HUES48 (cell line): ENCODE results near the gene ANKS1A.

Experiments used
- H3K27ac ChIP-seq: one replicate; pipeline ENCODE4 v1.7.0; 2013; ENCODE audit warnings: low read depth, low read length, inconsistent platforms
- H3K27me3 ChIP-seq: 2 replicates; pipeline ENCODE4 v1.6.1; 2013; ENCODE audit warnings: mild to moderate bottlenecking, low read length; ENCODE audit not compliant: control insufficient read depth, insufficient read depth
- H3K36me3 ChIP-seq: 2 replicates; pipeline ENCODE4 v1.6.1; 2013; ENCODE audit warnings: low read length; ENCODE audit not compliant: control insufficient read depth, insufficient read depth
- H3K4me1 ChIP-seq: 2 replicates; pipeline ENCODE4 v1.6.1; 2013; ENCODE audit warnings: mild to moderate bottlenecking, low read length; ENCODE audit not compliant: control insufficient read depth, insufficient read depth
- H3K4me3 ChIP-seq: 2 replicates; pipeline ENCODE4 v1.5.1; 2013; ENCODE audit warnings: mild to moderate bottlenecking, low read depth, low read length
- H3K9ac ChIP-seq: 2 replicates; pipeline ENCODE4 v1.6.1; 2013; ENCODE audit warnings: mild to moderate bottlenecking, low read depth, low read length, moderate library complexity
- H3K9me3 ChIP-seq: 2 replicates; pipeline ENCODE4 v1.6.1; 2013; ENCODE audit warnings: low read length; ENCODE audit not compliant: control insufficient read depth, insufficient read depth

ANKS1A gene

GRCh38 chr6:35064757-35065440, 175.8 kb downstream of the ANKS1A start:
- Histone ChIP-seq H3K9ac (no peak overlapping the region), H3K36me3 (peaks cover 32% of the 10 kb centered on the region), H3K4me3 (no peak overlapping the region), H3K27ac (no peak overlapping the region), H3K27me3 (no peaks in the 10 kb centered on the region), H3K4me1 (peaks cover 9% of the 10 kb centered on the region), H3K9me3 (no peaks in the 10 kb centered on the region)

GRCh38 chr6:35065441-35065800, 176.4 kb downstream of the ANKS1A start:
- Histone ChIP-seq H3K4me3 (no peak overlapping the region), H3K27ac (no peak overlapping the region), H3K9ac (no peak overlapping the region), H3K9me3 (no peaks in the 10 kb centered on the region), H3K36me3 (peaks cover 27% of the 10 kb centered on the region), H3K27me3 (no peaks in the 10 kb centered on the region), H3K4me1 (peaks cover 12% of the 10 kb centered on the region)

GRCh38 chr6:35065870-35066269, 176.8 kb downstream of the ANKS1A start:
- peaks cover 23% of the 10 kb centered on the region; the same call in 1 of the 2 replicates for H3K36me3 ChIP-seq
- H3K9me3 ChIP-seq, result no peaks in the 10 kb centered on the region
- H3K27ac ChIP-seq, result no peak overlapping the region
- H3K4me3 ChIP-seq, result no peak overlapping the region
- no peak overlapping the region for H3K9ac ChIP-seq
- peaks cover 16% of the 10 kb centered on the region for H3K4me1 ChIP-seq
- H3K27me3 ChIP-seq, result no peaks in the 10 kb centered on the region

- Histone ChIP-seq H3K4me3 (no peak overlapping the region), H3K4me1 (peaks cover 28% of the 10 kb centered on the region), H3K27ac (no peak overlapping the region), H3K36me3 (peaks cover 18% of the 10 kb centered on the region; the same call in 1 of the 2 replicates), H3K9me3 (no peaks in the 10 kb centered on the region), H3K9ac (no peak overlapping the region), H3K27me3 (no peaks in the 10 kb centered on the region)
These were observed 178.2 kb downstream of the ANKS1A start for GRCh38 chr6:35067234-35067633.

GRCh38 chr6:35068206-35068605, 179.2 kb downstream of the ANKS1A start:
- Histone ChIP-seq H3K9me3 (no peaks in the 10 kb centered on the region), H3K27me3 (no peaks in the 10 kb centered on the region), H3K4me1 (peaks cover 28% of the 10 kb centered on the region), H3K9ac (no peak overlapping the region), H3K4me3 (no peak overlapping the region), H3K36me3 (peaks cover 14% of the 10 kb centered on the region; the same call in 1 of the 2 replicates), H3K27ac (peak overlapping the region; percentile 47)

- Histone ChIP-seq H3K36me3 (peaks cover 14% of the 10 kb centered on the region; the same call in 1 of the 2 replicates), H3K4me3 (no peak overlapping the region), H3K27ac (peak overlapping the region; percentile 47), H3K4me1 (peaks cover 28% of the 10 kb centered on the region), H3K27me3 (no peaks in the 10 kb centered on the region), H3K9me3 (no peaks in the 10 kb centered on the region), H3K9ac (no peak overlapping the region)
These were observed 179.6 kb downstream of the ANKS1A start for GRCh38 chr6:35068644-35069043.

- H3K9me3 ChIP-seq, result no peaks in the 10 kb centered on the region
- 0 out of 2 replicates have a peak, but pooled peaks cover 14% of the 10 kb centered on the region for H3K36me3 ChIP-seq
- H3K27me3 ChIP-seq, result no peaks in the 10 kb centered on the region
- peaks cover 28% of the 10 kb centered on the region for H3K4me1 ChIP-seq
- no peak overlapping the region for H3K27ac ChIP-seq
- no peak overlapping the region for H3K9ac ChIP-seq
- H3K4me3 ChIP-seq, result no peak overlapping the region
These were observed 180.2 kb downstream of the ANKS1A start for GRCh38 chr6:35069262-35069661.

- no peak overlapping the region for H3K27ac ChIP-seq
- H3K27me3 ChIP-seq, result no peaks in the 10 kb centered on the region
- H3K9ac ChIP-seq, result no peak overlapping the region
- H3K36me3 ChIP-seq, result 0 out of 2 replicates have a peak, but pooled peaks cover 11% of the 10 kb centered on the region
- peaks cover 28% of the 10 kb centered on the region for H3K4me1 ChIP-seq
- no peaks in the 10 kb centered on the region for H3K9me3 ChIP-seq
- no peak overlapping the region for H3K4me3 ChIP-seq
These were observed 181.1 kb downstream of the ANKS1A start for GRCh38 chr6:35070111-35070510.

GRCh38 chr6:35071347-35071994, 182.4 kb downstream of the ANKS1A start:
- H3K27me3 ChIP-seq, result no peaks in the 10 kb centered on the region
- H3K9me3 ChIP-seq, result no peaks in the 10 kb centered on the region
- H3K4me3 ChIP-seq, result no peak overlapping the region
- H3K27ac ChIP-seq, result peak overlapping the region; percentile 20
- no peak overlapping the region for H3K9ac ChIP-seq
- no peaks in the 10 kb centered on the region for H3K36me3 ChIP-seq
- H3K4me1 ChIP-seq, result peaks cover 28% of the 10 kb centered on the region

GRCh38 chr6:35072051-35072697, 183.1 kb downstream of the ANKS1A start:
- Histone ChIP-seq H3K36me3 (no peaks in the 10 kb centered on the region), H3K27ac (no peak overlapping the region), H3K9ac (no peak overlapping the region), H3K4me3 (no peak overlapping the region), H3K27me3 (no peaks in the 10 kb centered on the region), H3K9me3 (no peaks in the 10 kb centered on the region), H3K4me1 (peaks cover 28% of the 10 kb centered on the region)

GRCh38 chr6:35072698-35073055, 183.6 kb downstream of the ANKS1A start:
- no peak overlapping the region for H3K4me3 ChIP-seq
- no peak overlapping the region for H3K9ac ChIP-seq
- no peaks in the 10 kb centered on the region for H3K9me3 ChIP-seq
- H3K4me1 ChIP-seq, result peaks cover 28% of the 10 kb centered on the region
- H3K36me3 ChIP-seq, result 0 out of 2 replicates have a peak, but pooled peaks cover 2% of the 10 kb centered on the region
- H3K27me3 ChIP-seq, result no peaks in the 10 kb centered on the region
- H3K27ac ChIP-seq, result no peak overlapping the region
